Loucy (cell line): ENCODE data around the gene OR10AD1.

ENCODE experiments used
- H2AFZ ChIP-seq: fragments of 200-600 bp; sonication (generic); 2 replicates; pipeline ENCODE4 v1.6.0; 2016; ENCODE audit warnings: antibody characterized with exemption, mild to moderate bottlenecking, low read length, moderate library complexity
- H3F3A ChIP-seq: fragments of 200-600 bp; 2 replicates; pipeline ENCODE4 v1.6.0; 2016; ENCODE audit warnings: antibody characterized with exemption, low read depth, mild to moderate bottlenecking
- H3K27me3 ChIP-seq: fragments of 200-600 bp; sonication (generic); 2 replicates; pipeline ENCODE4 v1.6.1; 2014; ENCODE audit warnings: low read length, mild to moderate bottlenecking; ENCODE audit not compliant: insufficient read depth, poor library complexity, severe bottlenecking
- H3K36me3 ChIP-seq: fragments of 200-600 bp; sonication (generic); 2 replicates; pipeline ENCODE4 v1.6.1; 2016; ENCODE audit warnings: low read length; ENCODE audit not compliant: insufficient read depth
- H3K4me1 ChIP-seq: fragments of 200-600 bp; sonication (generic); 2 replicates; pipeline ENCODE4 v1.5.1; 2014; ENCODE audit warnings: low read length, mild to moderate bottlenecking; ENCODE audit not compliant: insufficient read depth, poor library complexity, severe bottlenecking
- H3K4me2 ChIP-seq: fragments of 200-600 bp; sonication (generic); 2 replicates; pipeline ENCODE4 v1.6.0; 2014; ENCODE audit warnings: antibody characterized with exemption, low read length, low read depth, mild to moderate bottlenecking; ENCODE audit not compliant: poor library complexity, severe bottlenecking
- H3K4me3 ChIP-seq: fragments of 200-600 bp; sonication (generic); 2 replicates; pipeline ENCODE4 v1.5.1; 2014; ENCODE audit warnings: low read length, mild to moderate bottlenecking, mixed read lengths; ENCODE audit not compliant: poor library complexity, severe bottlenecking
- H3K79me2 ChIP-seq: fragments of 200-600 bp; sonication (generic); 2 replicates; pipeline ENCODE4 v1.6.1; 2014; ENCODE audit warnings: low read length; ENCODE audit not compliant: insufficient read depth
- H3K9ac ChIP-seq: fragments of 200-600 bp; sonication (generic); 2 replicates; pipeline ENCODE4 v1.6.0; 2014; ENCODE audit warnings: mild to moderate bottlenecking, low read depth, low read length, moderate library complexity; ENCODE audit not compliant: poor library complexity, severe bottlenecking
- H3K9me2 ChIP-seq: fragments of 200-600 bp; sonication (generic); replicated peaks from 2 replicates; pipeline ENCODE4 v1.6.1; 2016; ENCODE audit warnings: low read depth, low read length, mixed read lengths
- H3K9me3 ChIP-seq: fragments of 200-600 bp; sonication (generic); 2 replicates; pipeline ENCODE4 v1.6.1; 2014; ENCODE audit warnings: mild to moderate bottlenecking, antibody characterized with exemption, low read length, low read depth; ENCODE audit not compliant: insufficient read depth
- H4K20me1 ChIP-seq: fragments of 200-600 bp; sonication (generic); 2 replicates; pipeline ENCODE4 v1.6.0; 2014; ENCODE audit warnings: antibody characterized with exemption, low read length, mild to moderate bottlenecking; ENCODE audit not compliant: insufficient read depth, poor library complexity, severe bottlenecking
- CTCF ChIP-seq: fragments of 200-600 bp; sonication (generic); conservative IDR thresholded peaks from 2 replicates; pipeline ENCODE4 v1.5.1; 2014; ENCODE audit warnings: mild to moderate bottlenecking, antibody characterized with exemption, low read length
- EZH2phosphoT487 ChIP-seq: fragments of 200-600 bp; IDR thresholded peaks from 2 replicates; pipeline ENCODE4 v1.6.1; 2018; ENCODE audit warnings: antibody characterized with exemption, mild to moderate bottlenecking, moderate library complexity, borderline replicate concordance

OR10AD1 gene

GRCh38 chr12:48202766-48203165, 326 bp downstream of the OR10AD1 start:
- Histone ChIP-seq H3K4me1 (peaks cover 30% of the 10 kb centered on the region), H3K4me2 (no peak overlapping the region), H3K9ac (no peak overlapping the region), H4K20me1 (peaks cover 8% of the 10 kb centered on the region), H3F3A (no peaks in the 10 kb centered on the region), H3K9me3 (peaks cover 4% of the 10 kb centered on the region; the same call in 1 of the 2 replicates), H3K27me3 (no peaks in the 10 kb centered on the region), H3K4me3 (no peak overlapping the region), H3K36me3 (no peaks in the 10 kb centered on the region), H2AFZ (no peak overlapping the region), H3K9me2 (no peaks in the 10 kb centered on the region), H3K79me2 (peaks cover 15% of the 10 kb centered on the region)
- TF ChIP-seq CTCF (no peak), EZH2phosphoT487 (no peak)

- H2AFZ ChIP-seq = no peak overlapping the region
- H3K9me2 ChIP-seq = no peaks in the 10 kb centered on the region
- H3F3A ChIP-seq = no peaks in the 10 kb centered on the region
- H3K27me3 ChIP-seq = no peaks in the 10 kb centered on the region
- H3K9me3 ChIP-seq = peaks cover under 1% of the 10 kb centered on the region; the same call in 1 of the 2 replicates
- H4K20me1 ChIP-seq = peaks cover 8% of the 10 kb centered on the region
- no peak overlapping the region for H3K9ac ChIP-seq
- no peak overlapping the region for H3K4me3 ChIP-seq
- H3K4me2 ChIP-seq = no peak overlapping the region
- no peaks in the 10 kb centered on the region for H3K36me3 ChIP-seq
- no peak for TF ChIP-seq CTCF
- no peak for TF ChIP-seq EZH2phosphoT487
- H3K4me1 ChIP-seq = peaks cover 37% of the 10 kb centered on the region
- H3K79me2 ChIP-seq = peaks cover 15% of the 10 kb centered on the region
These were observed 1.6 kb downstream of the OR10AD1 start for GRCh38 chr12:48201516-48201915.

GRCh38 chr12:48201091-48201490, 2.0 kb downstream of the OR10AD1 start:
- no peaks in the 10 kb centered on the region for H3K36me3 ChIP-seq
- no peaks in the 10 kb centered on the region for H3K27me3 ChIP-seq
- H3F3A ChIP-seq = no peaks in the 10 kb centered on the region
- no peaks in the 10 kb centered on the region for H3K9me2 ChIP-seq
- no peak for TF ChIP-seq EZH2phosphoT487
- no peak for TF ChIP-seq CTCF
- peaks cover 8% of the 10 kb centered on the region for H4K20me1 ChIP-seq
- H3K9me3 ChIP-seq = no peaks in the 10 kb centered on the region
- no peak overlapping the region for H3K9ac ChIP-seq
- peaks cover 37% of the 10 kb centered on the region for H3K4me1 ChIP-seq
- H3K79me2 ChIP-seq = peaks cover 15% of the 10 kb centered on the region
- H3K4me2 ChIP-seq = peak overlapping the region; percentile 95
- H3K4me3 ChIP-seq = no peak overlapping the region
- H2AFZ ChIP-seq = no peak overlapping the region
